Right ventricle myocardium superior (tissue), 1 donor: ENCODE results near the gene GPR37L1. TPM values are rescaled to one million over a fixed set of nuclear protein-coding genes. Genes with fewer than 3 reads are reported as not detected.
A peak's percentile ranks its signal among the peaks of the same experiment; 100 is the strongest.

Experiments used
- ATAC-seq: fragments of 200-7000 bp; cut with Tn5 transposase; one replicate; pipeline ENCODE4 v1.9.1; 2020; ENCODE audit warnings: mild to moderate bottlenecking; ENCODE audit not compliant: poor library complexity
- DNase-seq: peaks from one replicate; pipeline ENCODE4 v3.0.0-alpha.2; 2020
- intact Hi-C: fragments of 100-400 bp; cut with DNase I; formaldehyde crosslinking; loops from one replicate; pipeline ENCODE4 v1.11.2; 2022
- total RNA-seq: library from RNA; stranded (reverse); fragmentation: NEBNext Ultra II Directional; extraction: Animal tissue kit (Norgen Biotek cat#: 25700); gene quantifications from one replicate; pipeline ENCODE4 v1.2.1, GENCODE V29; 2021
- donor health status: DM: no; HTN: yes; CAD: no; lungs with severe emphysema.

GPR37L1 gene
- total RNA-seq, 1 donor from 2014 or later = 0.05 TPM

- no peak for DNase-seq
- no peak for ATAC-seq
- intact Hi-C loops = no loop called here
These were observed 23.6 kb downstream of the GPR37L1 start for GRCh38 chr1:202146279-202146678.

DNA sequence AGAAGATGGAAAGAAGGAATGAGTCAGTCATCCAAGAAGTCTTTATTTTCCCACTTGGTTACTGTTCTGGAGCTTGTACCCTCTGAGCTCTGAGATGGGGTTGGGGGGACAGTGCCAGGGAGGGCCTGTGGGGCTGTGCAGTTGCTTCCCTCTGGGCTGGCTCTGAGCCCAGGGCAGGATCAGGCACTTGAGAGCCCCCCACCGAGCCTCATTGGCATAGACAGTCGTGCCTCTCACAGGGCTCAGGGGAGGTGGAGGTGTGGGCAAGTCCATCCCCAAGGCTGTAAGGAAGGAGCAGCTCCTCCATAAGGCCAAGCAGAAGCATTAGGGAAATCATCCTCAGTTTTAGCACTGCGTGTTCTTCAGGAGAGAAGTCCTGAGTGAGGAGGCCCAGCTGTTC, 24.3 kb downstream of the GPR37L1 start:
- intact Hi-C loops = no loop called here
- no peak for ATAC-seq
- DNase-seq = no peak

DNA sequence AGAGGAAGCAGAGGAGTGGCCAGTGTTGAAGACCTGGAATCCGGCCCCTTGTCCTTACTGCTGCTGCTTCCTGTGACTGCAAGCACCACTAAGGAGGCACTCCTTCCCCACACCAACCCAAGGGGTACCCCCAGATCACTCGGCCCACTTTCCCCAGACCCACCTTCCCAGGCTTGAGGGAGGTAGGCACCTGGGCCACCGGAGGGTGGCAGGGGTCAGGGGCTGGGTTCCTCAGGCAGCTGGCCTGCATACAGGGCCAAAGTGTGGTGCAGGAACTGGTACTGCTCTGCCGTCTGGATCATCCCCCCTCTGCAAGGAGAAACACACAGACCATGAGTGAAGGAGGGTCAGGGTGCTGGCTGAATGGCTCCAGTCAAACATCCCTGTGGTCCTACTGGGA, 25.7 kb downstream of the GPR37L1 start:
- ATAC-seq (no peak), DNase-seq (no peak)
- intact Hi-C loops = no loop called here

- intact Hi-C loops = no loop called here
- no peak for ATAC-seq
- no peak for DNase-seq
These were observed 26.8 kb downstream of the GPR37L1 start for GRCh38 chr1:202149566-202149965.

- DNase-seq = no peak
- intact Hi-C loops = no loop called here
- ATAC-seq = no peak
These were observed 27.5 kb downstream of the GPR37L1 start for GRCh38 chr1:202150187-202150586.

- ATAC-seq = no peak
- no peak for DNase-seq
- intact Hi-C loops = no loop called here
These were observed 27.9 kb downstream of the GPR37L1 start for GRCh38 chr1:202150602-202151001.

DNA sequence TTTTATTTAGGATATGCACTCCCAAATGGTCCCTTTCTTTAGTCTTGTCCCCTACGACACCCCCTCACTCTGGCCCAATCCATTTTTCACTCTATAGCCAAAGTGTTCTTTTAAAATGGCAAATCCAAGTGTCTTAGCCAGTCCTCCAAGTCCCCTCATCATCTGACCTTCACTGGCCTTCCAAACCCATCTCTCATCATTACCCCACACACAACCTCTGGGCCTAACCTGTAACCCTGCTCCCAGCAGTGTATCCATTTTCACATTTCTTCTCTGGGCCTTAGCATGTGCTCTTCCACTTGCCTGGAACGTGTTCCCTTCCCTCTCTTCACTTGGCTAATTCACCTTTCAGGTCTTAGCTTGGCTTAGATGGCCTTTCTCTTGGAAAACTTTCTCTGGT, 28.3 kb downstream of the GPR37L1 start:
- intact Hi-C loops = no loop called here
- ATAC-seq = no peak
- DNase-seq = no peak

GRCh38 chr1:202152399-202152798, 29.7 kb downstream of the GPR37L1 start:
- no peak for DNase-seq
- ATAC-seq = no peak
- intact Hi-C loops = no loop called here

GRCh38 chr1:202153284-202153683, 30.6 kb downstream of the GPR37L1 start:
- ATAC-seq (no peak), DNase-seq (no peak)
- intact Hi-C loops = no loop called here

GRCh38 chr1:202154148-202154765, 31.5 kb downstream of the GPR37L1 start:
- DNase-seq (no peak), ATAC-seq (no peak)
- intact Hi-C loops = no loop called here

GRCh38 chr1:202154766-202155477, 32.2 kb downstream of the GPR37L1 start:
- intact Hi-C loops = no loop called here
- peak; percentile 56 for ATAC-seq
- no peak for DNase-seq

- ATAC-seq (peak; percentile 21), DNase-seq (peak; percentile 76)
- intact Hi-C loops = no loop called here
These were observed 32.8 kb downstream of the GPR37L1 start for GRCh38 chr1:202155478-202156021.

- no peak for DNase-seq
- no peak for ATAC-seq
- intact Hi-C loops = no loop called here
These were observed 33.9 kb downstream of the GPR37L1 start for GRCh38 chr1:202156590-202156989.

- ATAC-seq = no peak
- DNase-seq = no peak
- intact Hi-C loops = no loop called here
These were observed 35.2 kb downstream of the GPR37L1 start for GRCh38 chr1:202157945-202158344.

DNA sequence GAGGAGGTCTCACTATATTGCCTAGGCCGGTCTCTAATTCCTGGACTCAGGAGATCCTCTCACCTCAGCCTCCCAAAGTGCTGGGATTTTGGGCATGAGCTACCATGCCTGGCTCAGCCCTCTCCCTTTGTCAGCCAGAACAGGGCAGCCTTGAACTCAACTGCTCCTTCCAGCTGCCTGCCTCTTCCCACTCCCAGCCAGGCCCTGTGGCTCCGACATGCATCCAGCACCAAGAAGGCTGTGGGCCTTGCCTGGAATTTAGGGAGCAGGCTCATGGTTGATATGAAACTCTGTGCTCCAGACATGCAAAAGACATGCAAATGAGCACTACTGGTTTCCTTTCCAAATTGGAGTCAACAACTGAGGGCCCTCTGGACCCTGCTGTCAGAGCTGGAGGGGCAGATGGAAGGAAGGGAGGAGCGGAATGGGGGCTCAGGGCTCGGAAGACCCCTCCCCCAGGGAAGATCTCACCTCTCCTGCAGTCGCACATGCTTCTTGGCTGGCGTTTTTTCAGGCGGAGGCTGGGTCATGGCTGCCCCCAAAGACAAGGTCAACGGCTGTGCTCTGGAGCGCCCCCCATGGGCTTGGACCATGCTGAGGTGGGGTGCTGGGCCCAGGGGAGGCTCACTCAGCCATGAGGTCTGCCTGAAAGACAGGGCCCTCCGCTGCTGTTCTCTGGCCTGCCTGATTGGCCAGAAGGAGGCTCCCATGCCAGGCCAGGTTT, 36.3 kb downstream of the GPR37L1 start:
- DNase-seq (no peak), ATAC-seq (no peak)
- intact Hi-C loops = no loop called here

DNA sequence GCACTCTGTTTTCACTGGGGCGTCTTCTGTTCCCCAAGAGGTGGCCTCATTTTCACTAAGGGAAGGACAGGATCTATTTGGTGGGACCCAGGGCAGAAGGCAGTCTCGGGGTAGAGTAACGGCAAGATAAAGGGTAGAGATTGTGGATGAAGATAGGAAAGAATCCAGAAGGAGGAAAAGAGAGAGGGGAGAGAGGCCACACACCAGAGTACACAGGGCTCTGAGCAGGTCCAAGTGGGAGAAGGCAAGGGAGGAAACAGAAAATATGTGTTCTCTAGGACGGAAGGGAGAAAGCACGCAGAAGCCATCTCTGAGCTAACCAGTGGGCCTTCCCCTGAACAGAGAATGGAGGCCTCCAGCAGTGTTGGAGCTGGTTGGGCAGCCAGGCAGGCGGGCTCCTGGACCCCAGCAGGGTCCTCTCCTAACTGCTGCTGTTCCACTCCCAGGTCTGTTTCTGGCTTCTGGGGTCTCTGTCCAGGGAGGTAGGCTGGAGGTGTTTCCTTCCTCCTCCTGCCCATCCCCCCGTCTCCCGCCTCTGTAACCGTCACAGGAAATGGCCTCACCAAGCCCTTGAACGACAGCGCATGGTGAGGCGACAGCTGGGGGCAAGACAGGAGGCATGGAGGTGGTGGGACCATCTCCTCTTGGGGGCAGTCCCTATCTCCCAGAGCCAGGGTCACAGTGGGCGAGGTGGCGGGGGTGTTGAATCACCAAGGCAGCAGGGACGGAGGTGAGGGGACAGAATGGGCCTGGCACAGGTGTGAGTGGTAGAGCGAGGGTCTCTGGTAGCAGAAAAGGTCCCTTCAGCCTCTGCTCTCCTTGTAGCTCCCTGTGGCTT, 37.0 kb downstream of the GPR37L1 start:
- ATAC-seq = no peak
- intact Hi-C loops = no loop called here
- DNase-seq = no peak

DNA sequence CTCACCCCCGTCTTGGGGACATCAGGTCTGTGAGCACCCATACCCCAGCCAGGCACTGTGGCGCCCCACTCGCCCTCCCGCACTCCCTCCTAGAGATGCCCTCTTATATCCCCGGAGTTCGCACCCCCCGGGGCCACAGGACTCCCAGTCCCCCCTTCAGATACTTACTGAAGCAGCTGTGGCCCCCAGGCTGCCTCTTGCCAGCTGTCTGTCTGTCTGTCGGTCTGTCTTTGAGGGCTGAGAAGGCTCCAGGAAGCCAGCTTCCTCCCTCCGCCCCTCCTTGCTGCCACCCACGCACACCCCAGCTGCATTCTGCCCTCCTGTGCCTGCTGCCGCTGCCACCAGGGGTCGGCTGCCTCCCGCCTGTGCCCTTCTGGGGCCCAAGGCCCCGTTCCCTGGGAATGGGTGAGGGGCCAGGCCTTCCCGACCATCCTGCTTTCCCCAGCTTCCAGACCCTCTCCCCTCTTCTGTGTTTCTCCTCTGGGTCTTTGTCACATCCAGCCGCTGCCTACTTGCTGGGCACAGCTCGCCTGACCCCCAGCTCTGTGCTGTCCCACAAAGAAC, 37.7 kb downstream of the GPR37L1 start, which contains the start of gene PTPN7:
PTPN7 (minus strand) TSS at position 226 of the 564 bp plus-strand sequence. CDS start 1,200 bp downstream, outside the sequence.
- DNase-seq (peak; percentile 60), ATAC-seq (peak; percentile 51)
- intact Hi-C loops = no loop called here
